ENCODE measurements around the gene MAD2L1BP. TPM values are rescaled to one million over a fixed set of nuclear protein-coding genes. Genes with fewer than 3 reads are reported as not detected.

Gene MAD2L1BP, protein sequence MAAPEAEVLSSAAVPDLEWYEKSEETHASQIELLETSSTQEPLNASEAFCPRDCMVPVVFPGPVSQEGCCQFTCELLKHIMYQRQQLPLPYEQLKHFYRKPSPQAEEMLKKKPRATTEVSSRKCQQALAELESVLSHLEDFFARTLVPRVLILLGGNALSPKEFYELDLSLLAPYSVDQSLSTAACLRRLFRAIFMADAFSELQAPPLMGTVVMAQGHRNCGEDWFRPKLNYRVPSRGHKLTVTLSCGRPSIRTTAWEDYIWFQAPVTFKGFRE
- total RNA-seq, result 33.4 and 38.6 TPM in 2 replicates

DNA sequence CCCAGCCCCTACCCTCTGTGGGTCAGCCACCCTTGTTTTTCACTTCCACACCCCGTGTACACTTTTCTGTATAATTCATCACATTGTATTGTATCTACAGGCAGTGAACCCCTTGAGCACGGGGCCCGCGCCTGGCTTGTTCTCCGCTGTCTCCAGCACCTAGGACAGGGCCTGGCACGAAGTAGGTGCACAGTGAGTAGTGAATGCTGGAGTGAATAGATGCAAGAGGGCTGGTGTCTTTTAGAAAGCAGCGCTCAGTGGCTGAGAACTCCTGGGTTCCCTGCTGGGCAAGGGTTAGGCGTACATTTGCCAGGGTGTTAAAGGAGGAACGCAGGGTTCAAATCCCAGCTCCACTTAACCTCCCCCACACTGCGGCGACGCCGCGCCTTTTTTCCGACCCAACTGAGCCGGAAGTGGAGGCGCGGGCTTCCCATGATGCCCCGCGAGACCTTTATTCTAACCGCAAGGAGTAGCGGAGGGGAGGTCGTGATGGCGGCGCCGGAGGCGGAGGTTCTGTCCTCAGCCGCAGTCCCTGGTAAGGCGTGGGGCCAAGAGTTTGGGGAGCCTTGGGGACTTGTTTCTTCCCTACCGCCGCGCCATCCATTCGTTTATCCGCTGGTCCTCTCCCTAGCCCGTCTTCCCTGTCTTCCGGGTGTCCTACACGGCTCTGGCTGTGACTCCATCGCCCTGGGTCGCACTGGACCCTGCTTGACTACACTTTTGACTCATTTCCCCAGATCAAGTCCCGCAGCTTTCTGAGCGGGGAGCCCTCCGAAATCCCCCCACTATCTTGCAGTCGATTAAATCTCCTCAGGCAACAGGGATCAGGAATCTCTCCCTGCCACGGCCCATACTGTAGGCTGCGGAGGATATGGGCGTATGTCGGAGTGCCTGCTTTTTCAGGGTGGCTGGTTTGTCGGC lies at the start of gene MAD2L1BP:
Gene MAD2L1BP, plus strand, starts transcription at position 454 of the 921 bp plus-strand sequence. Its CDS starts 36 bp downstream, at position 490.

DNA sequence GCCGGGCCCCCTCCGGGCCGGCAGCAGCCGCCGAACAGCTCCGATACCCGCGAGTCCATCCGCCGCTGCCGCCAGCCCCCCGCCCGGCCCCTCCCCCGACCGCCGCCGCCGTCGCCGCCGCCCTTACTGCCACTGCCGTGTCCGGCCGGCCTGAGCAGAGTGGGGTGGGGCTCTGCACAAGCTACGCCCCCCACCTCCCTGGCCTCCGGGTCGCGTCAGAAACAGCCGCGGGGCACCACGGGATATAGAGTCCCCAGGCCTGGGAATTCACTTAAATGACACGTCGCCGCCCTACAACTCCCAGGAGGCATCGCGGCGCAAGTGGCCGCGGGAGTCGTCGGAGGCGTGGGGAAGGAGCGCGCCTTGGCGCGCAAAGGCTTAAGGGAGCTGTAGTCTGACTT lies 6.5 kb upstream of the MAD2L1BP start, which contains the start of gene GTPBP2:
Gene GTPBP2, minus strand, starts transcription at position 161 of the 401 bp plus-strand sequence. Its CDS starts 102 bp downstream, at position 59.

DNA sequence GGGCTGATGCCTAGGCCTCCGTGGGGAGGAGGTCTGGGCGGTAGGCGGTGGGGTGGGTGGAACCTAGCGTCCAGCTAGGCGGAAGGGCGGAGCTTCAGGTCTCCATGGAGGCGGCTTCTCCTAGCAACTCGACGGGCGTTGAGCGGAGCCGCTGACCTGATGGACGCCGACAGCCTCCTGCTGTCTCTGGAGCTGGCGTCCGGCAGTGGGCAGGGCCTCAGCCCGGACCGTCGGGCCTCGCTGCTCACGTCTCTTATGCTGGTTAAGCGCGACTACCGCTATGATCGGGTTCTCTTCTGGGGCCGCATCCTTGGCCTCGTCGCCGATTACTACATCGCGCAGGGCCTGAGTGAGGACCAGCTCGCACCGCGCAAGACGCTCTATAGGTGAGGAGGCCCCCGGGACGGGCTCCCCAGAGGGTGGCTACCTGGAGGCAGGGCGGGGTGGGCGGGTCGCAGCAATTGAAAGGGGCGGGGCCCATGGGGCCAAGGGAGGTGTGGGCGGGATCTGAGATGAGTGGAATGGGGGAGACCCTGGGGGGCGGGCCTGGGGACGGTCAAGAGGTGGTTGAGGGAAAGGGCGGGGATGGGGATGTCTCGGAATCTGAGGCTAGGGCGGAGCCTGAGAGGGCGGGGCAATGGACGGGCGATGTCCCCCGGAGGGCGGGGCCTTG lies 9.4 kb downstream of the MAD2L1BP start, which contains the start of gene RSPH9:
Gene RSPH9, plus strand, starts transcription at position 97 of the 673 bp plus-strand sequence. Its CDS starts 63 bp downstream, at position 160.

DNA sequence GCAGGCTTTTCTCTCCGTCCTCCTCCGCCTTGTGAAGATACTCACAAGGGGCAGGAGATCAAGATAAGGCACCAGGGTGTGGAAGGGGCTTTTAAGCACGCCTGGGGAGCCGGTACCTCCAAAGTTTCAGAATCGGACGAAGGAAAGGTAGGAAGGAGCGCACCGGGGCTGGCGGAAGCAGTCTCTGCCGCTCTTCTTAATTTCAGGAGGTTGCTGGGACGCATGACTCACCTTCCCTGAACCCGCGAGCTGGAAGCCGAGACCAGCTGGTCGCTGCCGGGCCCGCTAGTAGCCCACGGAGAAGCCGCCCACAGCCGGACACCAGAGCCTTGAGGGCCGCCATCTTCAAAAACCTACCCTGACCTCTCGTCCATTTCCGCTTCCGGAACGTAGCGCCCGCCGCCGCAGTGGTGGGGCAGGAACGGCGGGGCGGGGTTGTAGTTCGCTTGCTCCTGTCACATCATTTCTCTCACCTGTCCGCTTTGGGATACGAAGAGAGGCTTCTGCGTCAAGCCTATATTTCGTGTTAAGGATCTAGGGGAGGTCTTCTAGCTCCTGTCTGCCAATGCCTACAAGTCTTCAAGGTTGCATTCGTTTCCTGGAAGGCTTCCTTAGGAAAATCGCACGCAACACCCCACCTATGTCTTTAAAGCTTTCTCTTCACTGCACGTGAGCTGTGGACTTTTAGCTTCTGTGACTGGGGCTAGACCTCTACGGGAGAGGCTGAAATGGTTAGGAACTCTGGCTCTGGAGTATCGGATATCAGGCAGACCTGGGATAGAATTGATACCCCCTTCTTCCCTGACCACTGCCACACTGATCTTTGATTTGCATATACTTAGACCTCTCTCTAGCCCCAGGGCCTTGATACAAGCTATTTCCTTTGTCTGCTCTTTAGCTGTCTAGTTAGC lies 52.1 kb downstream of the MAD2L1BP start, which contains the start of gene MRPS18A:
Gene MRPS18A, minus strand, starts transcription at position 355 of the 911 bp plus-strand sequence. Its CDS starts 12 bp downstream, at position 343.

Other genes with a start within 250 kb of the MAD2L1BP start
- gene ABCC10, start 208.3 kb upstream of the MAD2L1BP start, total RNA-seq, result 23.2 and 37.5 TPM in 2 replicates
- gene DLK2, start 180.3 kb upstream of the MAD2L1BP start, total RNA-seq, result 0.30 and 1.6 TPM in 2 replicates
- gene TJAP1, start 158.3 kb upstream of the MAD2L1BP start, total RNA-seq, result 7.4 and 17.7 TPM in 2 replicates
- gene LRRC73, start 125.5 kb upstream of the MAD2L1BP start, total RNA-seq, result 0.30 and 0.46 TPM in 2 replicates
- gene YIPF3, start 118.9 kb upstream of the MAD2L1BP start, total RNA-seq, result 119 and 120 TPM in 2 replicates
- 23.4 and 24.6 TPM in 2 replicates for gene POLR1C, start 118.8 kb upstream of the MAD2L1BP start, total RNA-seq
- gene XPO5, start 59.8 kb upstream of the MAD2L1BP start, total RNA-seq, result 25.5 and 40.0 TPM in 2 replicates
- 27.6 and 47.4 TPM in 2 replicates for gene POLH, start 59.7 kb upstream of the MAD2L1BP start, total RNA-seq
- gene GTPBP2, start 6.6 kb upstream of the MAD2L1BP start, total RNA-seq, result 68.4 and 71.3 TPM in 2 replicates
- 0.59 and 0.65 TPM in 2 replicates for gene RSPH9, start 9.2 kb downstream of the MAD2L1BP start, total RNA-seq
- 22.0 and 28.2 TPM in 2 replicates for gene MRPS18A, start 52.0 kb downstream of the MAD2L1BP start, total RNA-seq
- 390 and 594 TPM in 2 replicates for gene VEGFA, start 134.4 kb downstream of the MAD2L1BP start, total RNA-seq

Data from smooth muscle cell of the umbilical artery (primary cell).